COLO829 (cell line): ENCODE measurements around the gene ZNF212.
A peak's percentile ranks its signal among the peaks of the same experiment; 100 is the strongest.
"Not testable (repeated sequence)": the region's sequence is repeated elsewhere in the genome, so short reads cannot be mapped to it uniquely, and the experiment has no call there.

Experiments used
- DNase-seq: peaks from one replicate; pipeline ENCODE4 v3.0.0; 2012; ENCODE audit warnings: low spot score

ZNF212 gene

DNA sequence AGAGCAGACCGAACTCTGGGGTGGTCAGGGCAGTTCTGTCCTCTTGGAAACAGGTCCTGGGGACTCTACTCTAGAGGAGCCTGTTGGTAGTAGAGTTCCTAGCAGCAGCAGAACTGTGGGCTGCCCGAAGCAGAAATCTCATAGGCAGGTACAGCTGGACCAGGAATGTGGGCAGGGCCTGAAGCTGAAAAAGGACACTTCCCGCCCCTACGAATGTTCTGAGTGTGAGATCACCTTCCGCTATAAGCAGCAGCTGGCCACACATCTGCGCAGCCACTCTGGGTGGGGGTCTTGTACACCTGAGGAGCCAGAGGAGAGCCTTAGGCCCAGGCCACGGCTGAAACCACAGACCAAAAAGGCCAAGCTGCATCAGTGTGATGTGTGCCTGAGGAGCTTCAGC, 14.2 kb downstream of the ZNF212 start:
- DNase-seq: no peak

DNA sequence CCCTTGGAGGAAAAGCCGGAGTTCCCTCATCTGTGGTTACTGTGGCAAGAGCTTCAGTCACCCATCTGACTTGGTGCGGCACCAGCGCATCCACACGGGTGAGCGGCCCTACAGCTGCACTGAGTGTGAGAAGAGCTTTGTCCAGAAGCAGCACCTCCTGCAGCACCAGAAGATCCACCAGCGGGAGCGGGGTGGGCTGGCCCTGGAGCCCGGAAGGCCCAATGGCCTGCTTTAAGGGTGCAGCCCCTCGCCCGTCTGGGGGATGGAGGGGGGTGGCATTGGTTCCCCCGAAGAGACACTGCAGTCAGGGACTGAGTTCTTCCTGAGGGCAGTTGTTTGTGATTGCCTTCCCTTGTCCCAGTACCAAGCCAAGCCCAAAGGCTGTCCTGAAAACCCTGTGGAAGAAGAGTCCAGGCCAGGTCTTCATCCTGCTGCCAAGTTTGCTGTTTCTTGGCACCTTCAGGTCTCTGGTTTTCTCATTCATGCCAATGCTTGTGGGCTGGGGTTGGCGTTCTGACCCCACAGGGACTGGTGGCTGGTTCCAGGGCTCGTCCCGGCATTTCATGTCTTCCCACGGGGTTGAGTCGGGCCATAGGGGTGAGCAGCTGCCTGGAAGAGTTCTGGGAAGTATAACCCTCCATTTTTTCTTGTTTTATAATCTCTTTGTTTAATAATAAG, 14.9 kb downstream of the ZNF212 start:
- DNase-seq: no peak

GRCh38 chr7:149255174-149255573, 15.7 kb downstream of the ZNF212 start:
- DNase-seq: no peak

DNA sequence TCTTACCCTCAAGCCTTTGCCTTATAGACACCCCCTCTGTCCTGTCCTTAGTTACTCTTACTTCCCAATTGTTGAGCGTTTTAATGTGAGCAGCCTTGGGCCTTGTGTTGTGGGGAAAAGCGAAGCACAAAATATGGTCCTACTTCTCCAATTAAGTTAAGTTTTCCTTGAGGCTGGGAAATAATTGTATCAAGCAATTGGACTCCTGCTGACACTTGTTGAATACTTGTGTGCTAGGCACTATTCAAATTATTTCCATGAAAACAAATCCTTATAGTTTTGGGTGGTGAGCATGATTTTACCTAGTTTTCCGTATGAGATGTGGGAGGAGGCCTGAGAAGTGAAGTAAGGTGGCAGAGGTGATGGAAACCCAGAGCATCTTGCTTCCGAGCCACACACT, 17.1 kb downstream of the ZNF212 start:
- no peak for DNase-seq

- no peak for DNase-seq
These were observed 17.7 kb downstream of the ZNF212 start for GRCh38 chr7:149257146-149257545.

GRCh38 chr7:149261316-149261828, 21.9 kb downstream of the ZNF212 start:
- no peak for DNase-seq

DNA sequence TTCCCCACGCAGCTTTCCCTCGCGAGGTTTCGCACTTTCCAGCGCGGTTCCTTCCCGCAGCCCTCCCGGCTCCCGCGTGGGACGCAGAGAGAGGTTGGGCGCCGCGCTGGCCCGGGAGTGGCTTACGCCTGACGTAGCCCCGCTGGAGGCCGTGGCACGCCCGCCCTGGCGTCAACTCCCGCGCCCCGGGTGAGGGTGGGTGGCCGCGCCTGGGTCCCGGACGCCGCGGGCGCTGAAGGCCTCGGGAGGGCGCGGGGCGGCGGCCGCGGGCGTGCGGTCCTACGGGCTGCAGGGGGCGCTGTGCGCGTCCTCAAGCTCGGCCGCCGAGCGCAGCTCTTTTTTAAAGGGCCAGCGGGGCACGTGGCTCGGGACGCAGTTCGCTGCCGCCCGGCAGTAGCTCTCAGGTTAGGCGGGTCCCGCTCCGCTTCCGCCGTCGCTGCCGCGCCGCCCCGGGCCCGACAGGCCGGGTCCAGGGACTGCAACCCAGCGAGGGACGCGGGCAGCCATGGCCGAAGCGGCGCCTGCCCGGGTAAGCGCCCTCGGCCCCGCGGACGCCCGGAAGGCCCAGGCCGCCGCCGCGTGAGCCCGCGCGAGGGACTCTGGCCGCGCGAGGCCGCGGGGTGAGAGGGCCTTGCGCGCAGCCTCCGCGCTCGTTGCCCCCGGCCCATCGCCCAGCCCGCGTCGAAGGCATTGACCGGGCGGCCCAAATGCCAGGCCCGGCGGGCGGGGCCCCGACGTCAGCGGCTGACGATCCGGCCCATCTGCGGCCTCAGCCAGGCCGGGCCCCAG, 22.6 kb downstream of the ZNF212 start, which contains the start of gene ZNF783:
Gene ZNF783, plus strand, starts transcription at position 368 of the 789 bp plus-strand sequence. Its CDS starts 138 bp downstream, at position 506.
- peak; percentile 77 for DNase-seq

- no peak for DNase-seq
These were observed 27.0 kb downstream of the ZNF212 start for GRCh38 chr7:149266451-149266850.

GRCh38 chr7:149267733-149268132, 28.3 kb downstream of the ZNF212 start:
- DNase-seq: no peak

GRCh38 chr7:149274424-149274823, 35.0 kb downstream of the ZNF212 start:
- DNase-seq: not testable (repeated sequence)

GRCh38 chr7:149277871-149278270, 38.4 kb downstream of the ZNF212 start:
- DNase-seq: no peak

DNA sequence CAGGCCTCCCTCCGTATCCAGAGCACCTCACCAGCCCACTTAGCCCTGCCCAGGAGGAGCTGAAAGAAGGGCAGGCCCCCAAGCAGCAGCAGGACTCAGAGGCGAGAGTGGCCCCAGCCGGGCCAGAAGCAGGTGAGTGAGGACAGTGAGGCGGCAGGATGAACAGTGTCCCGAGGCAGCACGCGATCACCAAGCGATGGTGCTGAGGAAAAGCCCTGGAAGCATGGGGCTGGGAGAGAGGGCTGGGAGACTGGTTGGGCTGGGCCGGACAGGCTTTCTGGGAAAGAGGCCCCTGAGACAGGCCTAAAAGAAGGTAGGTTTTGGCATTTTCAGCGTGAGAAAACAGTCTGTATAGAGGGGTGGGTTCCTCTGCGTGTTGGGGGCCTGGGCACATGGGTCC, 38.9 kb downstream of the ZNF212 start:
- no peak for DNase-seq

GRCh38 chr7:149279111-149279743, 39.8 kb downstream of the ZNF212 start:
- DNase-seq: no peak

DNA sequence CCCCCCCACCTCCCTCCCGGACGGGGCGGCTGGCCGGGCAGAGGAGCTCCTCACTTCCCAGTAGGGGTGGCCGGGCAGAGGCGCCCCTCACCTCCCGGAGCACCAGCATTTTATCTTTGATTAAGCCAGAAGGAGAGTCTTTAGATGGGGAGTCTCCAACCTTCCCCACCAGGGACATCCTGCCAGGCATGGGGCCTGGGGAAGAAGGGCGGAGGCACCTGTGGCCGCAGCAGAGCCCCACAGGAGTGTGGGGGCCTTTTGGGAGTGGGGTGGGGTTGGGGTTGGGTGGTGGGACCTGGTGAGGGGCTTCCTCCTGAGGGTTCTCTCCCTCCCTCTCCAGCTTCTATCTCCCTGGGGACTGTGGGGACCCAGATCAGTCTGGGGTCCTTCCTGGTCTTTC, 40.7 kb downstream of the ZNF212 start:
- no peak for DNase-seq

DNA sequence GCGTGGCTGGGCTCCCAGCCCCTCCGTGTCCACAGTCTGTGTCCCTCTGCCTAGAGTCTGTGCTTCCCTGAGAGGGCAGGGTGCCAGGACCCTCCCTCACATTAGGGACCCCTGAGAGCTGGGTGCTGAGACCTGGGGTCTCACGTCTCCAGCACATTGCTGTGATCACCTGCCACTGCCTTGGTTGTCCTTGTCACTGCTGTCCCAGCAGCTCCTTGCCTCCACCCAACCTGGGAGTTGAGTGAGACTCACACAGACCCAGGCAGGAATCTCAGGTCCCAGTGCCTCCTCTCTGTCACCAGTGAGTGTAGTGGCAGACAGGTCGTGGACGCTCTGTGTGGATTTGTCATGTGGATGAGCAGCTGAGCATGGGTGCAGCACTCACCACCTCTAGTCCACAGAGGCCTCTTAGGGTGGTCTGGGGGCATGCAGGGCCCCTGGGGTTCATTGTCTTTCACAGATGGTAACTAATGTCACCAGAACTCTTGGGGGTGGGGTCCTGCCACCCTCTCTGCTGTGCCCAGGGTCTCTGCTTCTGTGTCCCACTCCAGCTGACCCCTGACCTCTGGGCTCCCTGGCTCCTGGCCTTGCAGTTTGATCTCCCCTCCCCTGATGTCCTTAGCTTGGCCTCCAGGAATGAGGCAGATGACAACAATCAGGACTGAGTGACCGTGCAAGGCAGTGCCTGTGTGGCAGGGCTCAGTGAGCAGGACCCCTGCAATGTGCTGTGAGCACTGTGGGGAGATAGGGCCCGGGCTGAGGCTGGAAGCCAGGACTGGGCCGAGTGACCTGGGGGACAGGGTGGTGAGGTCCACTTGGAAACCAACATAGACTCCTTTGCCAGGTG, 41.4 kb downstream of the ZNF212 start:
- no peak for DNase-seq

GRCh38 chr7:149281508-149282330, 42.3 kb downstream of the ZNF212 start:
- DNase-seq: no peak

GRCh38 chr7:149282331-149282655, 42.8 kb downstream of the ZNF212 start:
- DNase-seq: no peak

DNA sequence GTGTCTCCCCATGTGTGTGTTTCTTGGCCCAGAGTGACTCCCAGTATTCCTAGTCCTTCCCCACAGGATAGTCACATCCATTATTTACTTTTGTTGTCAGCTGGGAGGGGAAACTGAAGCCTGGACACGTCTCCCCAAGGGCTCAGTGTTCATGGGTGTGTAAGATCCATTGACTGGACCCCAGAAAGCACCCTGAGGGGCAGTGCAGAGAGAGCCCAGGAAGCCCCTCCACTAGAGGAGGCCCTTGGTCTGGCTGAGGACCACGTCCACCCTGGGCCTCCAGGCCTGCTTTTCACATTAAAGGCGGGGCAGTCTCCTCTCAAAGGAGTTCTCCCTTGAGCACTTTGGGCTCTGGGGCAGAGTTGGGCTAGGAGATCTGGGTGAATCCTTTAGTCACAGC, 43.9 kb downstream of the ZNF212 start:
- no peak for DNase-seq

DNA sequence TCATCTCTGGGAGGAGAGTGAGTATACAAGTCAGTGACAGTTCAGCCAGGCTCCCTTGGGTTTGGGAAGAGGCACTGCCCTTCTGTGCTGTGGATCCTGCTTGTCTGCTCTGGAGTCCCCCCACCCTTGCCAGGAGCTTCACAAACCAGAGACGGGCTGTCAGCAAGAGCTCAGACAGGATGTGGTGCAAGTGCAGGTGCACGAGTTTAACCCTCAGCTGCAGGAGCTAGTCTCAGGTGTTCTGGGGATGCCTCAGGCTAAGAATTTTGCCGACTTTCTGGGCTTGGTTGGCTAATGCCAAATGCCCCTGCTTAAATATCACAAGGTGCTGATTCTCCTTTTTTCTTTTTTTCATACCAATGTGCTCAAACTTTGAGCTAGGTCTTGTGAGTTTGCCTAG, 44.9 kb downstream of the ZNF212 start:
- no peak for DNase-seq

GRCh38 chr7:149284850-149285585, 45.6 kb downstream of the ZNF212 start:
- peak; percentile 94 for DNase-seq
